ENCODE data around the gene DHX38. TPM values are rescaled to one million over a fixed set of nuclear protein-coding genes. Genes with fewer than 3 reads are reported as not detected.
"Not testable (repeated sequence)": the region's sequence is repeated elsewhere in the genome, so short reads cannot be mapped to it uniquely, and the experiment has no call there.

Gene DHX38
- total RNA-seq, 4 donors from 2014 or later = 27.6 to 54.4 (median 43.4) TPM

GRCh38 chr16:72072514-72073342 is 20.9 kb upstream of the DHX38 start:
- no peak for TF ChIP-seq POLR2A (IDR thresholded peaks at IDR 0.05)
- intact Hi-C loops (cut with DNase I) = no loop called here
- Histone ChIP-seq H3K9me3 (no peaks in the 10 kb centered on the region), H3K36me3 (peaks cover 0 to 3% (median 0%) of the 10 kb centered on the region in 3 donors), H3K27me3 (no peaks in the 10 kb centered on the region), H3K4me1 (peaks cover 0 to 16% (median 10%) of the 10 kb centered on the region in 3 donors), H3K27ac (peak overlapping the region in 1 of 4 donors; percentile 29), H3K4me3 (no peak overlapping the region)
- 67 to 73% methylated on average over 10 to 12 of the region's 12 CpGs for WGBS, 2 donors
- DNase-seq = no peak

GRCh38 chr16:72073560-72074230 is 20.0 kb upstream of the DHX38 start:
- Histone ChIP-seq H3K27me3 (no peaks in the 10 kb centered on the region), H3K27ac (no peak overlapping the region), H3K4me1 (peaks cover 0 to 10% (median 4%) of the 10 kb centered on the region in 3 donors), H3K36me3 (peaks cover 0 to 13% (median 0%) of the 10 kb centered on the region in 3 donors), H3K4me3 (no peak overlapping the region), H3K9me3 (no peaks in the 10 kb centered on the region)
- no peak for TF ChIP-seq CTCF (IDR thresholded peaks at IDR 0.05)
- no peak for TF ChIP-seq POLR2A (IDR thresholded peaks at IDR 0.05)
- intact Hi-C loops (cut with DNase I) = no loop called here
- 75 to 80% methylated on average over 7 of the region's 8 CpGs for WGBS, 2 donors
- DNase-seq = no peak

- H3K4me1 ChIP-seq; H3K4me3 ChIP-seq; H3K9me3 ChIP-seq; H3K27me3 ChIP-seq; H3K27ac ChIP-seq; DNase-seq; intact Hi-C loops (cut with DNase I): not testable (repeated sequence)
- WGBS, 2 donors = 83 to 100% methylated on average over 1 of the region's 6 CpGs
- peaks cover 0 to 13% (median 0%) of the 10 kb centered on the region in 3 donors for H3K36me3 ChIP-seq
Measured at GRCh38 chr16:72075067-72075466, 18.6 kb upstream of the DHX38 start.

- H3K27ac ChIP-seq; H3K9me3 ChIP-seq; H3K4me1 ChIP-seq; DNase-seq; intact Hi-C loops (cut with DNase I); H3K4me3 ChIP-seq; H3K27me3 ChIP-seq: not testable (repeated sequence)
- WGBS, 2 donors = 83 to 100% methylated on average over 1 of the region's 5 CpGs
- H3K36me3 ChIP-seq = peaks cover 0 to 13% (median 0%) of the 10 kb centered on the region in 3 donors
Measured at GRCh38 chr16:72076991-72077706, 16.5 kb upstream of the DHX38 start.

GRCh38 chr16:72083778-72084404 is 9.8 kb upstream of the DHX38 start:
- H3K27ac ChIP-seq = no peak overlapping the region
- no peak overlapping the region for H3K4me3 ChIP-seq
- H3K9me3 ChIP-seq = peaks cover 0 to 14% (median 12%) of the 10 kb centered on the region in 3 donors
- no peaks in the 10 kb centered on the region for H3K27me3 ChIP-seq
- H3K4me1 ChIP-seq = no peaks in the 10 kb centered on the region
- 67 to 72% methylated on average over 3 of the region's 3 CpGs for WGBS, 2 donors
- peaks cover 7 to 52% (median 16%) of the 10 kb centered on the region in 3 donors for H3K36me3 ChIP-seq
- TF ChIP-seq CTCF (IDR thresholded peaks at IDR 0.05) (no peak), POLR2A (IDR thresholded peaks at IDR 0.05) (no peak)
- intact Hi-C loops (cut with DNase I) = no loop called here
- DNase-seq = no peak

- Histone ChIP-seq H3K4me1 (no peaks in the 10 kb centered on the region), H3K27ac (no peak overlapping the region), H3K4me3 (no peak overlapping the region), H3K27me3 (no peaks in the 10 kb centered on the region), H3K36me3 (peaks cover 7 to 57% (median 21%) of the 10 kb centered on the region in 3 donors), H3K9me3 (peaks cover 0 to 14% (median 12%) of the 10 kb centered on the region in 3 donors)
- DNase-seq = no peak
- TF ChIP-seq POLR2A (IDR thresholded peaks at IDR 0.05) (no peak), CTCF (IDR thresholded peaks at IDR 0.05) (no peak)
- intact Hi-C loops (cut with DNase I) = no loop called here
- WGBS, 2 donors = 96 to 97% methylated on average over 10 of the region's 10 CpGs
Measured at GRCh38 chr16:72084445-72084844, 9.2 kb upstream of the DHX38 start.
